GM21381 (cell line): Measurements from ENCODE around the gene ST8SIA6.

Experiments used
- ATAC-seq: cut with Tn5 transposase; IDR thresholded peaks from one replicate; pipeline ENCODE4 v1.9.1; 2021; ENCODE audit warnings: mild to moderate bottlenecking, moderate library complexity; ENCODE audit not compliant: unreplicated experiment

Gene ST8SIA6

DNA sequence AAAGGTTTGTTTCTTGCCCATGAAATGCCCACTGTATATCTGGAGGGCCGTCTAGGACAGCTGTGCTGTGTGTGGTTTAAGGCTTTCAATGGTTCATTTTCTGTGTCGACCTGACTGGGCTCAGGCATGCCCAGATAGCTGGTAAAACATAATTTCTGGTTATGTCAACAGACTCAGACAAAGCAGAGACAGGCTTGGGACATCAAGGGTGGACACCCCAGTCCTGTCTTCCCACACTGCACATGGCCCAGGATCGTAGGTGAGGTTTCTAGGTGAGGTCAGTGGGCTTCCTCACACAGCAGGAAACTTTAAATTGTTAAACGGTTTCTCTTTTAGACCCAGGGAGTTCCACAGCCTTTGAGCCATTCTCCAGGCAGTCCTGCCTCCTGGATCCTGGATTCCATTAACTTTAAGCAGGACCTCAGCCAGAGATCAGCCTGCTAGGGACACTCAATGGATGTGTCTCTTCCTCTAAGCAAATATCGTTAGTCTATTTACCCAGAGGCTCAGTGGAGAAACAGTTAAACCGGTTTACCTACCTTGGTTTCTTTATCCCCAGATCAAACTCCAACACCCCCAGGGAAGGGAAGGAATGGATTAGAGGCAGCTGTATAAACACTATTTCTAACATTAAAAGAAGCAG, 66.4 kb downstream of the ST8SIA6 start:
- ATAC-seq: no peak

GRCh38 chr10:17386616-17387075, 67.7 kb downstream of the ST8SIA6 start:
- ATAC-seq: no peak

GRCh38 chr10:17386021-17386420, 68.4 kb downstream of the ST8SIA6 start:
- no peak for ATAC-seq

- no peak for ATAC-seq
Measured at GRCh38 chr10:17385066-17385465, 69.3 kb downstream of the ST8SIA6 start.

GRCh38 chr10:17383801-17384555, 70.4 kb downstream of the ST8SIA6 start:
- no peak for ATAC-seq

DNA sequence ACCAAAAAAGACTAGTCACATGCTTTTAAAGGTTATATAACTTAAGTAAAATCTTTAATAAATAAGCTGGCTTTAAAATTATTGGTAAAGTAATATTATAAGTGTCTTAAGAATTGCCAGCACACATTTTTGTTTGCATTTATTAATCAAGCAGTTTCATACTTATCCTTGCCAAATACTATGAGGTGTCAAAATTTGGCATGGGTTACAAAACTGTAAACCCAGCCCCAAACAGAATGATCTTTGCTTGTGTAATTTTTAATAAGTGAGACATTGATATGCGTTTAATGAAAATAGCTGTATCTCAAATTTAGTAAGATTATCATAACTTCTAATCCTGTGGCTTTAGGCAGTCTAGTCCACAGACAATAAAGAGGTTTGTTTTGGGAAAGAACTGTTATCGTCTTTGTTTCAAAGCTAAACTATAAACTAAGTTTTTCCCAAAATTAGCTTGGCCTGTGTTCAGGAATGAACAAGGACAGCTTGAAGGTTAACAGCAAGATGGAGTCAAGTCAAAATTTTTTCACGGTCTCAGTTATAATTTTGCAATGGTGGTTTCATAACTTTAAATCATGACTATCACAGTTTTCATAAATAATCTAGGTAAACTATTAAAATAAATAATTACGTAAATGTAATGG, 72.8 kb downstream of the ST8SIA6 start:
- no peak for ATAC-seq

GRCh38 chr10:17380888-17381287, 73.5 kb downstream of the ST8SIA6 start:
- ATAC-seq: no peak

DNA sequence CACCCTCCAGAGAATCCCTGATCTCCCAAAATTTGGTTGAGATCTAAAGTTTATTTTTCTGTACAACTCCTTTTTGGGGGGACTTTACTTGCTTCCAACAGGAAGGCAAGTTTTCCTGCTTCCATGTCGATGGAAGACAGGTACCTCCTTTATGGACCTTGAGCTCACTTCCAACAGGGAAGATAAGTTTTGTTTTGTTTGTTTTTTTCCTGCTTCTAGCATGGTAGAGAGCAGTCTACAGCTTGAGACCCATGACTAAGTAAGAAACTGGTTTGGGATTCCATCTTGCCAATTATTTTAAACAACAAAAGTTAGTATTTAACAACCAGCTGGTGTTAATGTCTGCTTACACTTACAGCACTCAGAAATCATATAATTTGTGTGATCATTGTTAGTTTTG, 74.4 kb downstream of the ST8SIA6 start:
- ATAC-seq: no peak

GRCh38 chr10:17379151-17379690, 75.2 kb downstream of the ST8SIA6 start:
- no peak for ATAC-seq

- no peak for ATAC-seq
Measured at GRCh38 chr10:17375936-17376584, 78.3 kb downstream of the ST8SIA6 start.

DNA sequence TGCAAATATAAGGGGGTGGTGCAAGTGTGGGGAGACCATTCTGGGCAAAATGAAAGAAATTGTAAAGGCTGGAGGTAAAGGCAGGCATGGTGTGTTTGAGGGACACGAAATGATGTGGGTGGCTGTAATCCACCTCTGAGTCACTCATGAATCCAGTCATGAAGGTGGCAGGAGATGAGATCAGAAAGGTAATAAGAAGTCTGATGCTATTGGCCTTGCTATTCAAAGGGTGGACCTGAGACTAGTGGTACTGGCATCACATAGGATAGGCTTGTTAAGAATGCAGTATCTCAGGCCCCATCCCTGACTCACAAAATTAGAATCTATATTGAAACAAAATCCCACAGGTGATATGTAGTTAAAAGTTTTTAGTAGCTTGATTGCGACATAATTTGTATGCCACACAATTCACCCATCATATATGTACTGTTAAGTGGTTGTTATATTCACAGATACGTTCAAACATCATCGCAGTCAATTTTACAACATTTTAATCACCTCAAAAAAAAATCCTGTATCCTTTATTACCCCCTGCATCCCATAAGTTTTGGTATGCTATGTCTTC, 85.6 kb downstream of the ST8SIA6 start:
- no peak for ATAC-seq

- ATAC-seq: no peak
Measured at GRCh38 chr10:17366705-17367104, 87.7 kb downstream of the ST8SIA6 start.

DNA sequence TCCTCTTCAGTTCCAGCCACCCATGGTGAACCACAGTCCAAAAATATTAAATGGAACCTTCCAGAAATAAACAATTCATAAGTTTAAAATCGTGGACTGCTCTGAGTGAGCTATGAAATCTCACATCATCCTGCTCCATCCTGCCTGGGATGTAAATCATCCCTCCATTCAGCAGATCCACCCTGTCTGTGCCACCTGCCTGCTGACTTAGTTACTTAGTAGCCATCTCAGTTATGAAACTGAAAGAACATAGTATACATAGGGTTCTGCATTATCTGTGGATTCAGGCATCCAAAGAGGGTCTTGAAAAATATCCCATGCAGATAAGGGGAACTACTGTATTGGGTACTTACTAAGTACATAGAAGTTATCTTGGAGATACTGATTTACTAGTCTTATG, 89.0 kb downstream of the ST8SIA6 start:
- no peak for ATAC-seq

GRCh38 chr10:17358461-17358860, 95.9 kb downstream of the ST8SIA6 start:
- ATAC-seq: no peak

- no peak for ATAC-seq
Measured at GRCh38 chr10:17357781-17358180, 96.6 kb downstream of the ST8SIA6 start.

DNA sequence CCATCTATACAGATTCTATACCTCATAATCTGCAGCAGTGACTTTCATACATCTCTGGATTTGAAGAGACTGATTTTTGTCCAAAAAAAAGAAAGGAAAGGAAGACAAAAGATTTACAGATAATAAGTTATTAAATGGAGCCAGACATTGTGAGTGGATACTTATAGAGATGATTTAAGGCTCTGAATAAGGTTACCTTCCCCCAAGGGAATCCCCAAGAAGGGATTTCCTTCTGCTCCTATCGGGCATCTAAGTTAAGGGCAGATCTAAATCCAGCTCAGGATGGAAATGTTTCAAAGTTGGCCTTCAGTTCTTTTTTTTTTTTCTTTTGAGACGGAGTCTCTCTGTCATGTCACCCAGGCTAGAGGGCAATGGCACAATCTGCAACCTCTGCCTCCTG, 97.6 kb downstream of the ST8SIA6 start:
- no peak for ATAC-seq

GRCh38 chr10:17354781-17355180, 99.6 kb downstream of the ST8SIA6 start:
- no peak for ATAC-seq

DNA sequence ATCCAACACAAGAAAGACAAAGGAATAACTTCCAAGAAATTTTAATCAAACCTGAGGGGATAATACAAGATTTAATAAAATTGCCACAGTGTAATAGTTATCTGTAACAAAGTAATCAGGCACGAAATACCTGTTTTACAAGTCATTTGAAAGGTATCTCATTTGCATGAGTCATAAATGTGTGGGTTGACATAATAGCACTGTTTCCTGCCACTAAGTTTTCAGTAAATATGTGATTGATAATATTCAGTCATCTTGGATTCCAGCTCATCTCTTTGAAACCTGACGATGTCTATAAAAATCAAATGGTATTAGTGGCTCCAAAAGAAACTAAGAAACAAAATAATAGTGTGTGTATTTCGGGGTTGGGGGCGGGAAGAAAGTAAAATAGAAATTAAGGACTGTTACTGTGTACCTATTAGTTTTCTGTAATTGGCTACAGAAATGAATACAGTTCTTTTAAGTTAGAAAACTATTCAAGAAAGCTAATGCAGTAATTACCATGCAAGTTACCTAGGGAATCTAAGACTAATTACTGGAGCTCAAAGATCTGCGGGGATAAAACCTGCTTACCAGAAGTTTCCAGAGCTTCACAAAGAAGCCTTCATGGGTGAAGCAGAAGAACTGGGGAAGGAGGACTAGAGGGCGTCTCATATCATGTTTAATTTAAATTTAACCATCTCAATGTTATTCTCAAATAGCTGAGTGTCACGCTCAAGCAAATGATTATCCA, 100.7 kb downstream of the ST8SIA6 start:
- ATAC-seq: no peak

DNA sequence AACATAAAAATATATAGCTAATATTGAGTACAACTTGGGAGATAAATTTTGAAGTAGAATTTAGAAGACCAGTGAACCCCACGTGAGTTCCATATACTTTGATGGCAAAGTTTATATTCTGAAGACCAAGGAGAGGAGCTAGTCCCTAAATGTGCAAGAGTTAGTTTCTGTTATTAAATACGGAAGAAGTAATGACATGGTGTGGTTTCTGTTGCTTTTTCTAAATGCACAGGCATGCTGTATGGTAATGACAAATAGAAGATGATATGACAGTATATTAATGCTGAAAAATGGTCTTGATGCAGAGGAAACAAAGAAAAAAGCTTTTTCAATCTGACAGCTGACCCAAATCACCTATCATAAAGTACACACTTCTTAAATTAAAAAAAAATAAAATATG, 101.8 kb downstream of the ST8SIA6 start:
- ATAC-seq: no peak

GRCh38 chr10:17351506-17351905, 102.9 kb downstream of the ST8SIA6 start:
- no peak for ATAC-seq
